ENCODE data around the gene IGSF9B. TPM values are rescaled to one million over a fixed set of nuclear protein-coding genes. Genes with fewer than 3 reads are reported as not detected.

IGSF9B gene
- total RNA-seq, 4 donors from 2014 or later: 24.1 to 120 (median 43.3) TPM

GRCh38 chr11:133907841-133908241 is 48.9 kb downstream of the IGSF9B start:
- peaks cover 0 to 100% of the 10 kb centered on the region in 2 donors for H3K36me3 ChIP-seq
- H3K27me3 ChIP-seq: no peaks in the 10 kb centered on the region
- H3K9me3 ChIP-seq: no peaks in the 10 kb centered on the region
- no peak overlapping the region for H3K4me3 ChIP-seq
- TF ChIP-seq CTCF (IDR thresholded peaks at IDR 0.05) (no peak), POLR2A (IDR thresholded peaks at IDR 0.05) (no peak), POLR2AphosphoS5 (IDR thresholded peaks at IDR 0.05) (no peak), EP300 (IDR thresholded peaks at IDR 0.05) (no peak)
- ATAC-seq: no peak
- no peak overlapping the region for H3K27ac ChIP-seq
- 80 to 96% methylated on average over 8 to 10 of the region's 24 CpGs for WGBS, 2 donors (ENCODE audit: low coverage in 1 of 2)
- no peaks in the 10 kb centered on the region for H3K4me1 ChIP-seq

- no peak for ATAC-seq
- Histone ChIP-seq H3K36me3 (peaks cover 0 to 98% of the 10 kb centered on the region in 2 donors), H3K27me3 (no peaks in the 10 kb centered on the region), H3K9me3 (no peaks in the 10 kb centered on the region), H3K27ac (no peak overlapping the region), H3K4me1 (no peaks in the 10 kb centered on the region), H3K4me3 (no peak overlapping the region)
- TF ChIP-seq POLR2A (IDR thresholded peaks at IDR 0.05) (no peak), EP300 (IDR thresholded peaks at IDR 0.05) (no peak), CTCF (IDR thresholded peaks at IDR 0.05) (no peak), POLR2AphosphoS5 (IDR thresholded peaks at IDR 0.05) (no peak)
- 83% methylated on average over 3 of the region's 9 CpGs; no CpG with 5 or more reads in 1 of the 2 donors for WGBS, 2 donors (ENCODE audit: low coverage in 1 of 2)
Observed at GRCh38 chr11:133907216-133907615, 49.6 kb downstream of the IGSF9B start.

- Histone ChIP-seq H3K4me3 (no peak overlapping the region), H3K36me3 (peaks cover 0 to 93% of the 10 kb centered on the region in 2 donors), H3K9me3 (no peaks in the 10 kb centered on the region), H3K4me1 (no peaks in the 10 kb centered on the region), H3K27ac (no peak overlapping the region), H3K27me3 (no peaks in the 10 kb centered on the region)
- no peak for ATAC-seq
- TF ChIP-seq POLR2AphosphoS5 (IDR thresholded peaks at IDR 0.05): no peak
- no peak for TF ChIP-seq POLR2A (IDR thresholded peaks at IDR 0.05)
- no peak for TF ChIP-seq CTCF (IDR thresholded peaks at IDR 0.05)
- TF ChIP-seq EP300 (IDR thresholded peaks at IDR 0.05): no peak
- WGBS, 2 donors (ENCODE audit: low coverage in 1 of 2): 80% methylated on average over 2 of the region's 13 CpGs; no CpG with 5 or more reads in 1 of the 2 donors
Observed at GRCh38 chr11:133906746-133907145, 50.0 kb downstream of the IGSF9B start.

- WGBS, 2 donors (ENCODE audit: low coverage in 1 of 2): no CpG with 5 or more reads among the region's 15 CpGs
- no peaks in the 10 kb centered on the region for H3K9me3 ChIP-seq
- H3K4me1 ChIP-seq: no peaks in the 10 kb centered on the region
- no peak overlapping the region for H3K4me3 ChIP-seq
- peaks cover 0 to 90% of the 10 kb centered on the region in 2 donors for H3K36me3 ChIP-seq
- H3K27me3 ChIP-seq: no peaks in the 10 kb centered on the region
- TF ChIP-seq EP300 (IDR thresholded peaks at IDR 0.05) (no peak), CTCF (IDR thresholded peaks at IDR 0.05) (no peak), POLR2A (IDR thresholded peaks at IDR 0.05) (no peak), POLR2AphosphoS5 (IDR thresholded peaks at IDR 0.05) (no peak)
- ATAC-seq: no peak
- no peak overlapping the region for H3K27ac ChIP-seq
Observed at GRCh38 chr11:133906241-133906640, 50.5 kb downstream of the IGSF9B start.

GRCh38 chr11:133905677-133906156 is 51.1 kb downstream of the IGSF9B start:
- Histone ChIP-seq H3K9me3 (no peaks in the 10 kb centered on the region), H3K4me3 (no peak overlapping the region), H3K27ac (peak overlapping the region in 1 of 4 donors; percentile 14), H3K27me3 (no peaks in the 10 kb centered on the region), H3K36me3 (peaks cover 0 to 90% of the 10 kb centered on the region in 2 donors), H3K4me1 (no peaks in the 10 kb centered on the region)
- no peak for ATAC-seq
- no peak for TF ChIP-seq EP300 (IDR thresholded peaks at IDR 0.05)
- TF ChIP-seq CTCF (IDR thresholded peaks at IDR 0.05): no peak
- no peak for TF ChIP-seq POLR2A (IDR thresholded peaks at IDR 0.05)
- no peak for TF ChIP-seq POLR2AphosphoS5 (IDR thresholded peaks at IDR 0.05)
- WGBS, 2 donors (ENCODE audit: low coverage in 1 of 2): 83% methylated on average over 3 of the region's 13 CpGs; no CpG with 5 or more reads in 1 of the 2 donors

All from gastroesophageal sphincter (tissue), 4 donors.